Muscle layer of duodenum (tissue), 2 donors: ENCODE data around the gene MDH1B.
A peak's percentile ranks its signal among the peaks of the same experiment; 100 is the strongest.
"Not testable (repeated sequence)": the region's sequence is repeated elsewhere in the genome, so short reads cannot be mapped to it uniquely, and the experiment has no call there.

ENCODE experiments used
- H3K27ac ChIP-seq: one replicate; pipeline ENCODE4 v1.7.0; 2013; ENCODE audit warnings: mild to moderate bottlenecking, low read length
- H3K27me3 ChIP-seq: one replicate; pipeline ENCODE4 v1.7.0; 2013; ENCODE audit warnings: low read depth, mild to moderate bottlenecking, control low read depth, low read length
- H3K36me3 ChIP-seq, 2 donors: one replicate each; pipeline ENCODE4 v1.7.0; 2013; ENCODE audit warnings: low read length in 2 of 2, control low read depth in 1 of 2, mild to moderate bottlenecking in 1 of 2; ENCODE audit not compliant: insufficient read depth in 2 of 2, control insufficient read depth in 1 of 2
- H3K4me1 ChIP-seq, 2 donors: one replicate each; pipeline ENCODE4 v1.7.0; 2013; ENCODE audit warnings: low read length in 2 of 2, mild to moderate bottlenecking in 2 of 2, control low read depth in 1 of 2, moderate library complexity in 1 of 2; ENCODE audit not compliant: insufficient read depth in 2 of 2, control insufficient read depth in 1 of 2
- H3K4me3 ChIP-seq, 2 donors: one replicate each; pipeline ENCODE4 v1.7.0; 2013; ENCODE audit warnings: low read length in 2 of 2, low read depth in 1 of 2, mild to moderate bottlenecking in 1 of 2
- H3K9me3 ChIP-seq, 2 donors: one replicate each; pipeline ENCODE4 v1.7.0; 2013; ENCODE audit warnings: low read length in 2 of 2, control low read depth in 1 of 2, mild to moderate bottlenecking in 1 of 2; ENCODE audit not compliant: control insufficient read depth in 1 of 2
- donor health status: healthy.

The MDH1B gene

DNA sequence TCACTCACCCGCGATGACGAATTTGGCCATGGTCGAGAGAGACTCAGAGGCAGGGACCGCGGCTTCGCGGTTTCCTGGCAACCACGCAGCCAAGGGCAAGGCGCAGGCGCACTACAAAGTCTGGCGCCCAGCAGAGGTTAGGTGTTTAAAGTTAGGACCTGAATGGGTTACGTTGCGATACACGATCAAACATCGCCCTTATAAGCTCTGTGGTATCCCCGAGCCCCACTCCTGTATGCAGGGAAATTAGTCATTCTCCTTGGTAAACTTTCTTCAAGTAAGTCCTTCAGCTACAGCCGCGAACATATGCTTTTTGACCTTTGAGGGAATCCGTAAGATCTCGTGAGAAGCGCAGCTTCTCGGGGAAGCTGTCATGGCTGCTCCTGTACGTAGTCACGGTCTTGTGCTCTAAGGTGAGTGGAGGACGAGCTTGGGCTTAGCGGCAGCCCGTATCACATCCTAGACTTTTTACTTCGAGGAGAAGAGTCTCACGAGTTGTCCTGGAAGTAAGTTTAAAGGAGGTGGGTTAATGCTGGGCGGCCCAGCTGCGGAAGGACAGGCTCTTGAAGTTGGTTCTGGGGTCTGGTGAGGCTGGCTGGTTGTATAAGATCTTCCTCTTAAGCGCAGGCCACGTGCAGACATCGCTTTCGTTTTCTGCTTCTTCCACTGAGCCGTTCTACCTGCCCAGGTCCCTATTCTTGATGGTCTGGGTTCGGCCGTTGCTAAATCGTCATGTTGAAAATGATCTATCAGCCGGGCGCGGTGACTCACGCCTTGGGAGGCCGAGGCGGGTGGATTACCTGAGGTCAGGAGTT is at the start of gene MDH1B, which contains the start of gene FASTKD2:
MDH1B (minus strand) TSS at position 87 of the 815 bp plus-strand sequence; CDS start at position 30, 57 bp downstream.
FASTKD2 (plus strand) TSS at position 365 of the 815 bp plus-strand sequence. CDS start 1,088 bp downstream, outside the sequence.
- H3K27ac ChIP-seq, result peak within 1 kb of the TSS; percentile 97
- H3K36me3 ChIP-seq, result peaks cover 13 to 21% of the 10 kb centered on the region in 2 donors
- H3K9me3 ChIP-seq, result no peaks in the 10 kb centered on the region
- peaks cover 5 to 33% of the 10 kb centered on the region in 2 donors for H3K4me1 ChIP-seq
- H3K27me3 ChIP-seq, result no peaks in the 10 kb centered on the region
- peak within 1 kb of the TSS; percentile 80 to 96 for H3K4me3 ChIP-seq

GRCh38 chr2:206814498-206814897 is 49.4 kb upstream of the MDH1B start:
- Histone ChIP-seq H3K27ac (no peak overlapping the region), H3K36me3 (no peaks in the 10 kb centered on the region), H3K4me1 (no peaks in the 10 kb centered on the region), H3K4me3 (no peak overlapping the region), H3K27me3 (no peaks in the 10 kb centered on the region), H3K9me3 (peaks cover 0 to 4% of the 10 kb centered on the region in 2 donors)

GRCh38 chr2:206812471-206812870 is 47.3 kb upstream of the MDH1B start:
- H3K4me3 ChIP-seq, H3K27ac ChIP-seq, H3K9me3 ChIP-seq, H3K4me1 ChIP-seq, H3K36me3 ChIP-seq, H3K27me3 ChIP-seq: not testable (repeated sequence)

DNA sequence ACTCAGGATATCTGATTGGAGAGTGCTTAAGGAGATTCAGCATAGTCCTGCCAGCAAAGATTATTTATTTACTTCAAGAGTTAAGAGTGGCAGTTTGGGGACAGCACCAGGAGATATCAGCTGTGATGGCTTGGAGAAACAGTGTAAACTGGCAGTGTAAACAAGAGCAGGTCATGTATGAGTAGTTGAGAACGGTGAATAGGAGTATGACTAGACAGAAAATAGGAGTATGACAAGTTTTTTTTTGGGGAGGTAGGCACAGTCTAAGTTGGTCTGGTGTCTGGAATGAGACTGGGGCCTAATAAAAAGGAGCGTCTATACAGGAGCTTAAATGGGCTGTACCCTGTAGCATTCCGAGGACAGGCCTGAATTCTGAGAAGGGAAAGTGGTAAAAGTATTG is 42.5 kb upstream of the MDH1B start:
- H3K27me3 ChIP-seq, H3K36me3 ChIP-seq, H3K4me1 ChIP-seq, H3K9me3 ChIP-seq, H3K4me3 ChIP-seq, H3K27ac ChIP-seq: not testable (repeated sequence)

- no peaks in the 10 kb centered on the region for H3K27me3 ChIP-seq
- H3K27ac ChIP-seq, result no peak overlapping the region
- H3K4me1 ChIP-seq, result no peaks in the 10 kb centered on the region
- H3K4me3 ChIP-seq, result no peak overlapping the region
- no peaks in the 10 kb centered on the region for H3K36me3 ChIP-seq
- no peaks in the 10 kb centered on the region for H3K9me3 ChIP-seq
Measured at GRCh38 chr2:206805887-206806607, 40.9 kb upstream of the MDH1B start.

- Histone ChIP-seq H3K9me3 (no peaks in the 10 kb centered on the region), H3K36me3 (no peaks in the 10 kb centered on the region), H3K27ac (no peak overlapping the region), H3K4me3 (no peak overlapping the region), H3K27me3 (no peaks in the 10 kb centered on the region), H3K4me1 (peaks cover 0 to 4% of the 10 kb centered on the region in 2 donors)
Measured at GRCh38 chr2:206804326-206804725, 39.2 kb upstream of the MDH1B start.

DNA sequence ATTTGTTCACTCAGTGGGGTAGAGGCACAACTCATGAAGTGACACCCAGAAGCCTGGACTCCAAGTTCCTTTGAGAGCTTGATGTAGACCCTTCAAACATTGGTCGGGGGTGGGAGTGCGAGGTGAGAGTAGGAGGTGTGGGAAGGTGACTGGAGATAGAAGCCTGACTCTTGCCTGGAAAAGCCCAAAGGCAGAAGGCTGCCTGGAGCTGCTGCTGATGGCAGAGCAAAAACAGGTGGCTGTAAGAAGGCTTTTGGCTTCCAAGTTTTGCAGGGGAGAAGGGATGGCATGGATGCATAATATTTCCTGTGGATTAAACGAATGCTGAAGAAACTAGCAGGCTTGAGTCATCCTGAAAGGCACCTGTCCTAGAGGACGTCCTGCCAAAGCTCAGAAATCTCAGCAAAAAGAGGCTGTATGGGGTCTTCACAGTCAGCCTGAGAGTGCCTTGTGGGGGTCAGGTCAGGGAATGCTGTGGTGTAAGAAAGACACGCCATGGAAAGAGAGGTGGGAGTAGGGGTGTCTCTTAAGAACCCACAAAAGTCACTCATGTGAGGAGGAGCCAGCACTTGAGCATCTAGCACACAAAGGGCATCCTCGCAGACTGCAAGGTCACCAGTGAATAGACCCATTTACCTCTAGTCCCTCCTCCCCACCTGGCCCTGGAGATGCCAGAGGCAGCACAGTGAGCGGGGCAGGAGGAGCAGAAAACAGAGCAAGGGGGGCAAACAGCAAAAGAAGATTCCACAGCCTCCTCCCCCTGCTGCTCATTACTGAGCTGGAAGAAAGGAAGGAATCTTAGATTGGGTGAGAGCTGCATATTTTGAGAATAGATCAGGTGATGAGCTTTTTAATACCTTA is 37.8 kb upstream of the MDH1B start:
- H3K36me3 ChIP-seq, result no peaks in the 10 kb centered on the region
- H3K4me3 ChIP-seq, result no peak overlapping the region
- H3K27ac ChIP-seq, result no peak overlapping the region
- H3K27me3 ChIP-seq, result no peaks in the 10 kb centered on the region
- H3K4me1 ChIP-seq, result peaks cover 0 to 4% of the 10 kb centered on the region in 2 donors
- H3K9me3 ChIP-seq, result no peaks in the 10 kb centered on the region

GRCh38 chr2:206801418-206802189 is 36.5 kb upstream of the MDH1B start:
- no peaks in the 10 kb centered on the region for H3K27me3 ChIP-seq
- H3K4me1 ChIP-seq, result peaks cover 0 to 4% of the 10 kb centered on the region in 2 donors
- H3K27ac ChIP-seq, result no peak overlapping the region

DNA sequence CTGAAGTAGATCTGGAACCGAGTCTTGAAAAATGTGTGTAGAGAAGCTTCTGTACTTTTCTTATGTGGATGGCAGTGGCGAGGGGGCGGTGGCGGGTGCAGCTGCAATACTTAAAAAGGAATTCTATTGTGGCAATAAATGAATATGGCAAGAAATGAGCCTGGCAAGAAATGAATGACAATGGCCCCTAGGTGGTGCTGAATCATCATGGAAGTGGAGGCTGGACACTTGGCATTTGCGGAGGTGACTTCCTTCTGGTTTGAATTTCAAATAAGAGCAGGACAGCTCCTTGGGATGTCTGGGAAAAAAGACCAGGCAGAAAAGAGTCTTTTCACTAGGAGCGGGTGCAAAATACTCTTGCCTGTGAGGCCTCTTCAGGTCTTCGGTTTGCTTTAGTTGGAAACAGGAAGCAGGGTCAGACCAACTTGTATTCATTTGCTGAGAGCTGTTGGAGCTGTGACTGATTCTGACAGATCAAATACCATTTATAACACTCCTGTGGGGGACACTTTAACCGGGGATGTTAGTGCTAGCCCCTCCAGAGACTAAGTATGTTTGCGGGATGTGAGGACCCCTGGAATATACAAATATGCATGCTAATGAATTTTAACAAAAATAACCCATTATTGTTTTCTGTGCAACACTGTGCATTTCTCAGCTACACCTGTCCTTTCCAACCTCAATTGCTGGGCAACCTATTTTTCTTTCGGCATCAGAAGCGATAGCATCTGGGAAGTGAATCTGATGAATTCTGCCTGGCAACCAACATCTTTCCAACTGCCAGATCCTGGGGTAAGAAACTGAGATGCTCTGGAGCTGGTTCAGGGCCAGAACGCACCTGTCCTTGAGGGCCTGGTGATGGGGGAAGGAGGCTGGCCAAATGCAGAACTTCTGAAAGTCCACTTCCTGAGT is 35.6 kb upstream of the MDH1B start:
- Histone ChIP-seq H3K4me3 (peak overlapping the region in 1 of 2 donors; percentile 13), H3K4me1 (peaks cover 0 to 4% of the 10 kb centered on the region in 2 donors), H3K27me3 (no peaks in the 10 kb centered on the region), H3K9me3 (no peaks in the 10 kb centered on the region), H3K36me3 (no peaks in the 10 kb centered on the region), H3K27ac (no peak overlapping the region)

More at GRCh38 chr2:206801418-206802189, 36.5 kb upstream of the MDH1B start:
- Histone ChIP-seq H3K9me3 (no peaks in the 10 kb centered on the region), H3K4me3 (no peak overlapping the region), H3K36me3 (no peaks in the 10 kb centered on the region)

GRCh38 chr2:206799083-206799482 is 34.0 kb upstream of the MDH1B start:
- Histone ChIP-seq H3K27me3 (no peaks in the 10 kb centered on the region), H3K4me1 (peaks cover 0 to 4% of the 10 kb centered on the region in 2 donors), H3K9me3 (no peaks in the 10 kb centered on the region), H3K36me3 (peaks cover 0 to 6% of the 10 kb centered on the region in 2 donors), H3K27ac (no peak overlapping the region), H3K4me3 (no peak overlapping the region)
